ENCODE results near the gene ASAP2.

ASAP2 gene

DNA sequence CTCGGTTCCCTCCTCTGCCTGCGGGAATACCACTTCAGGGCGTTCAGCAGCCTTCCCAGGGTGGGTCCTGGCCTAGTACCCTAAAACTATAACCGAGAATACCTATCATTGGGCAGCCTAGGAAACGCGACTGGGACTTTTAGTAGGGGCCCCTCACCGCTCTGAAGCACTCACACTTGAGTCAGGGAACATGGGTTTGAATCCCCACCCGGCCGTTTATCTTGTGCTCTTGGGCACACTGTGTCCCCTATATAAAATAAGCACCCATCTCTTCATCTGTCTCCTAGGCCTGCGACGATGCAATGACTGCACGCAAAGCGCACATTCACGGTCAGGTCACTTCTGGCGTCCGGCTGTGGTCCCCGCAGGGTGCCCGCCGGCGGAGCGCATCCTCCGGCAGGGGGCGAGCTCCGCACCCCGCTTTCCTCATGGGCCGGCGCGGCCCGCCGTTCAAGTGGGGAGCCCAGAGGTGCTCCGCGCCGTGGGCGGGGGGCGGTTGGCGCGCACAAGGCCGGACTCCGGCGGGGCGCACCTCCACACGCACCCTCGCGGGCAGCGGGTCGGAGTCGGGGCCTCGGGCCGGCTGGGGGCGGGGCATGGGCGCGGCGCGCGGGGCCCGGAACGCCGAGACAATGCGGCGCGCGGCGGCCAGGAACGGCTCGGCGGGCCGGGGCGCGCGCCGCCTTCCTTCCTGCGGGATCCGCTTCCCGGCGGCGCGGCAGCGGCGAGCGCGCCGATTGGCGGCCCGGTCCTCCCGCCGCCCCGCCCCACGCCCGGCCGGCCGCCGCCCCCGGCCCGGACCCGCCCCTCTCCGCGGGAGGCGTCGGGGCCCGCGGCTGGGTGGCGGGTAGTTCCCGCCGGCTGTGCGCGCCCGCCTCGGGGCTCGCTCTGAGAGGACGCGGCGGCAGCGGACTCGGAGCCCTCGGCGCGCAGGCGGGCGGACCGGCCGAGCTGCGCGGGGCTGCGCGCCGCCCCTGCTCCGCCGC is at the start of gene ASAP2:
ASAP2 (plus strand) TSS at position 850 of the 986 bp plus-strand sequence. CDS start 293 bp downstream, outside the sequence.
- H3K4me3 ChIP-seq: peak within 1 kb of the TSS; percentile 96
- TF ChIP-seq FOXP2 (optimal IDR thresholded peaks at IDR 0.05; ENCODE audit: control extremely low read depth, extremely low read length, insufficient read depth) (no peak), EZH2 (IDR thresholded peaks at IDR 0.05) (no peak), POLR2AphosphoS5 (IDR thresholded peaks at IDR 0.05; ENCODE audit: borderline replicate concordance, low read depth, low read length) (no peak)
- no peaks in the 10 kb centered on the region for H3K9me3 ChIP-seq (ENCODE audit: low read depth, low read length)
- H3K27ac ChIP-seq: no peak within 1 kb of the TSS
- peak within 1 kb of the TSS; percentile 79 for H3K9ac ChIP-seq (ENCODE audit: insufficient read length)
- DNase-seq (ENCODE audit: low read depth, low spot score): no peak
- H3K36me3 ChIP-seq (ENCODE audit: insufficient read depth, low read length): no peaks in the 10 kb centered on the region

DNA sequence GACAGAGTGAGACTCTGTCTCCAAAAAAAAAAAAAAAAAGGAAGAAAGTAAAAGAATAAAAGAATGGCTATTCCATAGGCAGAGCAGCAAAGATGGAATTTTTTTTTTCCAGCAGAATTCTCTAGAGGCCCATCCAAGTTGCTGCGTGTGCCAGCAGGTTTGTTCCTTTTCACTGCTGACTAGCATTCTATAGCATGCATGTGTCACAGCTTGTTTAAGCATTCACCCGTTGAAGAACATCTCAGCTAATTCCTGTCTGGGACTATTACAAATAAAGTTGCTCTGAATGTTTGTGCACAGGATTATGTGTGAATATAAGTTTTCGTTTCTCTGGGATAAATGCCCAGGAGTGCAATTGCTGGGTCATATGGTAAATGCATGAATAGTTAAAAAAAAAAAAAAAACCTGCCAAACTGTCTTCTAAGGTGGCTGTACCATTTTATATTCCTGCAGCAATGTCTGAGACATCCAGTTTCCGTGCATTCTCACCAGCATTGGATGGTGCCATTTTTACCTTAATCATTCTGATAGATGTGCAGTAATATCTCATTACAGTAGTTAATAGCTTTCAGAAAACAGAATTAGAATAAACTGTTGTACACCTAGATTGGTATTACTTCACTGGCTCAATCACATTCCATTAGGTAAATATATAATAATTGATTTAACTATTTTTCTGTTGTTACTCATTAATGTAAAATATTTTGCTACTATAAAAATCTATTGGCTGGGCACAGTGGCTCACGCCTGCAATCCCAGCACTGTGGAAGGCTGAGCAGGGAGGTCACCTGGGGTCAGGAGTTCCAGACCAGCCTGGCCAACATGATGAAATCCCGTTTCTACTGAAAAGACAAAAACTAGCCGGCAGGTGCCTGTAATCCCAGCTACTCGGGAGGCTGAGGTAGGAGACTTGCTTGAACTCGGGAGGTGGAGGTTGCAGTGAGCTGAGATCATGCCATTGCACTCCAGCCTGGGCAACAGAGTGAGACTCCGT is 47.5 kb upstream of the ASAP2 start:
- Histone ChIP-seq H3K4me3 (no peak overlapping the region), H3K27ac (no peak overlapping the region), H3K36me3 (ENCODE audit: insufficient read depth, low read length) (no peaks in the 10 kb centered on the region), H3K9ac (ENCODE audit: insufficient read length) (no peak overlapping the region), H3K9me3 (ENCODE audit: low read depth, low read length) (no peaks in the 10 kb centered on the region)
- no peak for DNase-seq (ENCODE audit: low read depth, low spot score)
- TF ChIP-seq POLR2AphosphoS5 (IDR thresholded peaks at IDR 0.05; ENCODE audit: borderline replicate concordance, low read depth, low read length) (no peak), FOXP2 (optimal IDR thresholded peaks at IDR 0.05; ENCODE audit: control extremely low read depth, extremely low read length, insufficient read depth) (no peak), EZH2 (IDR thresholded peaks at IDR 0.05) (no peak)

DNA sequence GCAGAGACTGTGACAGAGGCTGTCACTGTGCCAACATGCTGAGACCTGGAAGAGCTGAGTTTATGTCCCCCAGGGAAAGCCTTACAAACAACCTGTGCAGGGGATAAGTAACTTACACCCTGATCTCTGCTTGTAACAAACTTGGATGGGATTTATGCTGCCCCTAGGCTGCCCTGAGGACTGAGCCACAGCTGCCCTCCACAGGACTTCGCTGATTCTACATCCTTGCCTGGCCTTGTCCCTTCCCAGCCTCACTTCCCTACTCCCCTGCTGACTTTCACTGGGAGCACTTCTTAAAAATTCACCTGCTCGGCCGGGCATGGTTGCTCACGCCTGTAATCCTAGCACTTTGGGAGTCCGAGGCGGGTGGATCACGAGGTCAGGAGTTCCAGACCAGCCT is 45.9 kb upstream of the ASAP2 start:
- TF ChIP-seq FOXP2 (optimal IDR thresholded peaks at IDR 0.05; ENCODE audit: control extremely low read depth, extremely low read length, insufficient read depth) (no peak), POLR2AphosphoS5 (IDR thresholded peaks at IDR 0.05; ENCODE audit: borderline replicate concordance, low read depth, low read length) (no peak), EZH2 (IDR thresholded peaks at IDR 0.05) (no peak)
- no peak for DNase-seq (ENCODE audit: low read depth, low spot score)

DNA sequence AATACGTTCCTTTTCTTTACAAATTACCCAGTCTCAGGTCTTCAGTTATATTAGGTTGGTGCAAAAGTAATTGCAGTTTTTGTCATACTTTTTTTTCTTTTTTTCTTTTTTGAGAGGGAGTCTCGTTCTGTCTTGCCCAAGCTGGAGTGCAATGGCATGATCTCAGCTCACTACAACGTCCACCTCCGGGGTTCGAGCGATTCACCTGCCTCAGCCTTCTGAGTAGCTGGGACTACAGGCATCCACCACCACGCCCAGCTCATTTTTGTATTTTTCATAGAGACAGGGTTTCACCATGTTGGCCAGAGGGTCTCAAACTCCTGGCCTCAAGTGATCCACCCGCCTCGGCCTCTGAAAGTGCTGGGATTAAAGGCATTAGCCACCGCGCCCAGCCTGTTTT is 43.8 kb upstream of the ASAP2 start:
- Histone ChIP-seq H3K27ac (no peak overlapping the region), H3K9me3 (ENCODE audit: low read depth, low read length) (no peaks in the 10 kb centered on the region), H3K4me3 (no peak overlapping the region), H3K36me3 (ENCODE audit: insufficient read depth, low read length) (no peaks in the 10 kb centered on the region), H3K9ac (ENCODE audit: insufficient read length) (no peak overlapping the region)
- TF ChIP-seq POLR2AphosphoS5 (IDR thresholded peaks at IDR 0.05; ENCODE audit: borderline replicate concordance, low read depth, low read length) (no peak), EZH2 (IDR thresholded peaks at IDR 0.05) (no peak), FOXP2 (optimal IDR thresholded peaks at IDR 0.05; ENCODE audit: control extremely low read depth, extremely low read length, insufficient read depth) (no peak)
- DNase-seq (ENCODE audit: low read depth, low spot score): no peak

More for the DNA sequence above, 45.9 kb upstream of the ASAP2 start:
- Histone ChIP-seq H3K9me3 (ENCODE audit: low read depth, low read length) (no peaks in the 10 kb centered on the region), H3K9ac (ENCODE audit: insufficient read length) (no peak overlapping the region), H3K27ac (no peak overlapping the region), H3K4me3 (no peak overlapping the region), H3K36me3 (ENCODE audit: insufficient read depth, low read length) (no peaks in the 10 kb centered on the region)

DNA sequence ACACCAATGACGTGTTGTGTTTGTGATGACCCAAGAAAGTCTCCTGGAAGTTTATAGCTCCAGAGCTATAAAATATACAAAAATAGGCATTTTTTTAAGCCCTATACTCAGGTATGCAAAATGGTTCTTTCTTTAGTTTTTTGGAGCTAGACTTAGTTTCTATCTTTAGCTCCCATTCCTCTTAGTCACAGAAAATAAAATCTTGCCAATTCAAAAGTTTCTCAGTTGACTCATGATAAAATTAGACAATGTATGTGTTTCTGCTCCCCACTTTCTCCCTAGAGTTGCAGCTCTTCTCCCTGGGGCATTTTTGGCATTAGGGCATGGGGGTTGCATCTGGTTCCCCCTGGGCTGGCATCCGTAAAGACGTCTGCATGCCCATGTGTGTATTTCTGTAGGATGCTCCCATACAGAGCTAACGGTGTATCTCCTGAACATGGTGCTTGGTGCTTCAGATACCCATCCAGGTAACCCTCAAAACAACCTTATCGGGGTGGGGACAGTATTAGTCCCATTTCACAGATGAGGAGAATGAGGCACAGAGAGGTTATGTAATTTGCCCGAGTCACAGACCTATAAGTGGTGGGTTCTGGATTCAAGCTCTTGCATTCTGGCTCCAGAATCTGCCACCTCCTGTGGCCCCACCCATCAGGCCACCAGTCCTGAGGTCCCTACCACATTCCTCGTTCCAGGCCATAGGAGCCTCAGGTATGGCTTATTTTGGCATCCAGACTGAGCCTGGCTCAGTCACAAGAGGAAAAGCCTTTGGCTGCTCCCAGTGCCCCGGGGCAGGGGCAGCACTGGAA is 43.1 kb upstream of the ASAP2 start:
- DNase-seq (ENCODE audit: low read depth, low spot score): no peak
- Histone ChIP-seq H3K27ac (no peak overlapping the region), H3K4me3 (no peak overlapping the region), H3K9ac (ENCODE audit: insufficient read length) (no peak overlapping the region), H3K9me3 (ENCODE audit: low read depth, low read length) (no peaks in the 10 kb centered on the region), H3K36me3 (ENCODE audit: insufficient read depth, low read length) (no peaks in the 10 kb centered on the region)
- TF ChIP-seq FOXP2 (optimal IDR thresholded peaks at IDR 0.05; ENCODE audit: control extremely low read depth, extremely low read length, insufficient read depth): no peak
- TF ChIP-seq EZH2 (IDR thresholded peaks at IDR 0.05): no peak
- TF ChIP-seq POLR2AphosphoS5 (IDR thresholded peaks at IDR 0.05; ENCODE audit: borderline replicate concordance, low read depth, low read length): no peak

DNA sequence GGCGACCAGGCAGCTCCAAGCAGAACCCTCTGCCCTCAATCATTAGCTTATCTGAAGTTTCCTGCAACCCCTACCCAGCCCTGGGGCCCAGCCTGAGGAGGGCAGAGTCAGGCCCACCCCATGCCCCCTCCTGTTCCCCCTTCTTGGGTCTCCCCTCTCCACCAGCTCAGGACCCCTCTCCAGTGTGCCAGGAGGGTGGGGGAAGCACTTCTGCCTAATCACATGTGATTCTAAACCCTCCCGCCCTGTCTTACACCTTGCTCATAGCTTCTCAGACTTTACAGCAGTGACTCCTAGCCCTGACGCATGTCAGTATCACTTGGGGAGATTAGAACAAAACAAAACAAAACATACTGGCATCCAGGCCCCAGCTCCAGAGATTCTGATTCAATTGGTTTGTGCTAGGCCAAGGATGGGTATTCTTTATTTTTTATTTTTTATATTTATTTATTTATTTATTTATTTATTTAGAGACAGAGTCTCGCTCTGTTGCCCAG is 42.5 kb upstream of the ASAP2 start:
- Histone ChIP-seq H3K9ac (ENCODE audit: insufficient read length) (no peak overlapping the region), H3K27ac (no peak overlapping the region), H3K9me3 (ENCODE audit: low read depth, low read length) (no peaks in the 10 kb centered on the region), H3K36me3 (ENCODE audit: insufficient read depth, low read length) (no peaks in the 10 kb centered on the region), H3K4me3 (no peak overlapping the region)
- no peak for DNase-seq (ENCODE audit: low read depth, low spot score)
- no peak for TF ChIP-seq POLR2AphosphoS5 (IDR thresholded peaks at IDR 0.05; ENCODE audit: borderline replicate concordance, low read depth, low read length)
- no peak for TF ChIP-seq FOXP2 (optimal IDR thresholded peaks at IDR 0.05; ENCODE audit: control extremely low read depth, extremely low read length, insufficient read depth)
- no peak for TF ChIP-seq EZH2 (IDR thresholded peaks at IDR 0.05)

DNA sequence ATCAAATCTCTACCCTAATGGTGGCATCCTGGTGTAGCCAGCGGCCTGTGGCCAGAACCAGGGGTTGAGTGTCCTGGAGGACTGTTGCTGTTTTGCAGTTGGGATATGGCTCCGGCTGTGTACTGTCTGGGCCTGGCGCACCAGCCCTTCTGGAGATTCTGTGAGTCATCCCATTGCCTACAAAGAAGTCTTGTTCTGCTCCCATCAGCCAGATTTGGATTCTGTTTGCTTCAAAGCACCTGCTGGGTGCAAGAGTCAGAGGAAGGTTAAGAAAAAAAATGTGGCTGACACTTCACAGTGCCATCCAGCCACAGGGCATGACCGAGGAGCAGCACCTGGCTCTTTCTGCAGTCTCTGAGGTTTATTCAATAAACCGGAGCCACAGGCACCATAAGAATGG is 41.0 kb upstream of the ASAP2 start:
- no peak overlapping the region for H3K4me3 ChIP-seq
- TF ChIP-seq EZH2 (IDR thresholded peaks at IDR 0.05): no peak
- no peak for TF ChIP-seq POLR2AphosphoS5 (IDR thresholded peaks at IDR 0.05; ENCODE audit: borderline replicate concordance, low read depth, low read length)
- no peak for TF ChIP-seq FOXP2 (optimal IDR thresholded peaks at IDR 0.05; ENCODE audit: control extremely low read depth, extremely low read length, insufficient read depth)
- no peaks in the 10 kb centered on the region for H3K36me3 ChIP-seq (ENCODE audit: insufficient read depth, low read length)
- H3K9me3 ChIP-seq (ENCODE audit: low read depth, low read length): no peaks in the 10 kb centered on the region
- no peak overlapping the region for H3K9ac ChIP-seq (ENCODE audit: insufficient read length)
- no peak for DNase-seq (ENCODE audit: low read depth, low spot score)
- no peak overlapping the region for H3K27ac ChIP-seq

All from SK-N-MC (cell line).